ENCODE data around the gene RFX2.

DNA sequence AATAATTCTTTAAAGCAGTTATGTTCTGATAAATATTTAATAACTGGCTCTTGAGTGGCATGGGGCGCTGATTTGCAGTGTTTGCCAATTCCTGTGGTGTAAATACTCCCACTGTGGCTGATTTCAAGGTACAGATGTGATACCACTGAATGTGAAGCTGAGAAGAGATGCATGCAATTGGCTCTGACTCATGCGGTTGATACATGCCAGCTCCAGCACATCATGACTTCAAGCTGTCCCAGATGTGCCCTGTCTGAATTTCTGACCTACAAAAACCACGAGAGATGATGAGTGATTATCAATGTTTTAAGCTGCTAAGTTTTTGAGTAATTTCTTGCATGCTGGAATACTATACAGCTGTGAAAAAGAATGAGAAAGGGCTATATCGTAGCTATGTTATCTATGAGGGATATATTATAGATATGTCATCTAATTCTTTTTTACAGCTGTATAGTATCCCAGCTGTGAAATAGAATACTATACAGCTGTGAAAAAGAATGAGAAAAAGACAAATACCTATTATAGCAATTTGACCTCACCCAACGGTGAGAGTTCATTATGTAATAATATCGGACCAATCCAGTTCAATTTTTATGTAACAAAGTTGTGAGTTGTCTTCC, 17.5 kb upstream of the RFX2 start:
- TF ChIP-seq TOX (CRISPR knock-in tag; IDR thresholded peaks at IDR 0.05; ENCODE audit: borderline replicate concordance) (no peak), ZFP30 (CRISPR knock-in tag; IDR thresholded peaks at IDR 0.05) (no peak)
- TF ChIP-seq, protein P1, sequence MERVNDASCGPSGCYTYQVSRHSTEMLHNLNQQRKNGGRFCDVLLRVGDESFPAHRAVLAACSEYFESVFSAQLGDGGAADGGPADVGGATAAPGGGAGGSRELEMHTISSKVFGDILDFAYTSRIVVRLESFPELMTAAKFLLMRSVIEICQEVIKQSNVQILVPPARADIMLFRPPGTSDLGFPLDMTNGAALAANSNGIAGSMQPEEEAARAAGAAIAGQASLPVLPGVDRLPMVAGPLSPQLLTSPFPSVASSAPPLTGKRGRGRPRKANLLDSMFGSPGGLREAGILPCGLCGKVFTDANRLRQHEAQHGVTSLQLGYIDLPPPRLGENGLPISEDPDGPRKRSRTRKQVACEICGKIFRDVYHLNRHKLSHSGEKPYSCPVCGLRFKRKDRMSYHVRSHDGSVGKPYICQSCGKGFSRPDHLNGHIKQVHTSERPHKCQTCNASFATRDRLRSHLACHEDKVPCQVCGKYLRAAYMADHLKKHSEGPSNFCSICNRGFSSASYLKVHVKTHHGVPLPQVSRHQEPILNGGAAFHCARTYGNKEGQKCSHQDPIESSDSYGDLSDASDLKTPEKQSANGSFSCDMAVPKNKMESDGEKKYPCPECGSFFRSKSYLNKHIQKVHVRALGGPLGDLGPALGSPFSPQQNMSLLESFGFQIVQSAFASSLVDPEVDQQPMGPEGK (CRISPR knock-in tag; IDR thresholded peaks at IDR 0.05; ENCODE audit: borderline replicate concordance): no peak
